Kidney glomerular epithelial cell (primary cell): ENCODE results near the gene EIF2B1.

Source experiments
- DNase-seq: peaks from one replicate; lab custom pipeline; 2025; lab: John Stamatoyannopoulos, UW

EIF2B1 gene

GRCh38 chr12:123633379-123634141, at the start of gene EIF2B1, which contains the start of gene GTF2H3:
TSS of gene EIF2B1 (minus strand) at chr12:123633686. CDS start at chr12:123633557, 129 bp downstream.
TSS of gene GTF2H3 (plus strand) at chr12:123633829. CDS start at chr12:123633860, 31 bp downstream.
- peak; percentile 92 for DNase-seq

DNA sequence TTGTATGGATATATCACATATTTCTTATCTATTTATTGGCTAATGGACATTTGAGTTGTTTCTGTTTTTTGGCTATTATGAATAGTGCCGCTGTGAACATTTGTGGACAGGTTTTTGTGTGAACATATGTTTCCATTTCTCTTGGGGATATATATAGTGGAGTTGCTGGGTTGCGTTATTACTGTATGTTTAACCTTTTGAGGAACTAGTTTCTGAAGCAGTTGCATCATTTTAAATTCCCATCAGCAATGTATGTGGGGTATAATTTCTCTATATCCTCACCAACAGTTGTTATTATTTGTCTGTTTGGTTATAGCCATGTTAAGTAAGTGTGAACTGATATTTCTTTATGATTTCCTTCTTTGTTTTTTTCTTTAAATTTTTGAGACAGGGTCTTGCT, 48.1 kb upstream of the EIF2B1 start:
- DNase-seq = no peak

DNA sequence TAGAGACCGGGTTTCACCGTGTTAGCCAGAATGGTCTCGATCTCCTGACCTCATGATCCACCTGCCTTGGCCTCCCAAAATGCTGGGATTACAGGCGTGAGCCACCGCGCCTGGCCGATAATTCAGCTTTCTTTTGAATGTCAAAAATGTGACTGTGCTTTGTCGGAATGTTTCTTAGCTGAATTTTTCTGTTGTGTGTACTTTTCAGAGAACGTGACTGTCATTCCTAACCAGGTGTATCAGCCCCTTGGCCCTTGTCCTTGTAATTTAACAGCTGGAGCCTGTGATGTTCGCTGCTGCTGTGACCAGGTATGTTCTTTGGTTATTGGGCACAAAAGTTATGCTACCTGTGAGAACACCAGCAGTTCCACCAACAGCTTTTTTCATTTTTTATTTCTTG, 45.5 kb upstream of the EIF2B1 start:
- no peak for DNase-seq

DNA sequence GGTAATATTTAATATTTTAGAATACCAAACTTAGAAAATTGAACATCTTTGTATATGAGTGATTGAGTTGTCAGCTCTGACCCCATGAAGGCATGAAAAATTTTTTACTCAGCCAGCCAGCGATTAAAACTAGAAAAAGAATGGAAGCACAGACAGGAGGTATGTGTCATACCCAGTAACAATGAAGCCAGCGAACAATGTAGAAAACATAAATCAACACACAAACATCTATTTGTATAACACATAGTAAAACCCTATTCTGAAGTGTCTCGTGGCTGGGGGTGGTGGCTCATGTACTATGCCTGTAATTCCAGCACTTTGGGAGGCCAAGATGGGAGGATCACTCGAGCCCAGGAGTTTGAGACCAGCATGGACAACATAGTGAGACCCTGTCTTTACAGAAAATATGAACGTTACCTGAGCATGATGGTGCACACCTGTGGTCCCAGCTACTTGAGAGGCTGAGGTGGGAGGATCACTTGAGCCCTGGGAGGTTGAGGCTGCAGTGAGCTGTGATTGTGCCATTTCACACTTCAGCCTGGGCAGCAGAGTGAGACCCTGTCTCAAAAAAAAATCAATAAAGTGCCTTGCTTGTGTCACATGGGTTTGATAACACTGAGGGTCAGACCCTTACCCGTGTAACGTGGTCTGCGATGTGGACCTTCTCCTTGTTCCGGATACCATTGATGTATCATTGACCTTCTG, 43.3 kb upstream of the EIF2B1 start:
- no peak for DNase-seq

- DNase-seq = no peak
Observed at GRCh38 chr12:123675436-123675835, 42.0 kb upstream of the EIF2B1 start.

GRCh38 chr12:123671876-123672275, 38.4 kb upstream of the EIF2B1 start:
- peak; percentile 31 for DNase-seq

GRCh38 chr12:123670882-123671728, 37.6 kb upstream of the EIF2B1 start, which contains the start of gene TCTN2:
TSS of gene TCTN2 (plus strand) at chr12:123671113. CDS start at chr12:123671241, 128 bp downstream.
- DNase-seq = peak; percentile 90

DNA sequence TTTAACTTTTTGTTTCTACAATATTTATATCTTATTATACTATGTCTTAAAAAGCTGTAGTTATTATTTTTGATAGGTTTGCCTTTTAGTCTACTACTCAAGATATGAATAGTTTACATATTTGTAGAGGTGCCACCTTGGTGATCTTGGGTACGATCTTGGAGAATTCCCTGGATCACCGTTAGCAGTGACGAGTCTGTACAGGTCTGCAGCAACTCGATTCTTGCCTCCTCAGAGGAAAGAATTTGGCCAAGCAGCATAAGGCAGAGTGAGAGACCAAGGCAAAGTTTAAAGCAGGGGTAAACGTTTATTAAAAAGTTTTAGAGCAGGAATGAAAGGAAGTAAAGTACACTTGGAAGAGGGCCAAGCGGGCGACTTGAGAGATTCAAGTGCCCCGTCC, 34.3 kb upstream of the EIF2B1 start:
- DNase-seq = no peak

DNA sequence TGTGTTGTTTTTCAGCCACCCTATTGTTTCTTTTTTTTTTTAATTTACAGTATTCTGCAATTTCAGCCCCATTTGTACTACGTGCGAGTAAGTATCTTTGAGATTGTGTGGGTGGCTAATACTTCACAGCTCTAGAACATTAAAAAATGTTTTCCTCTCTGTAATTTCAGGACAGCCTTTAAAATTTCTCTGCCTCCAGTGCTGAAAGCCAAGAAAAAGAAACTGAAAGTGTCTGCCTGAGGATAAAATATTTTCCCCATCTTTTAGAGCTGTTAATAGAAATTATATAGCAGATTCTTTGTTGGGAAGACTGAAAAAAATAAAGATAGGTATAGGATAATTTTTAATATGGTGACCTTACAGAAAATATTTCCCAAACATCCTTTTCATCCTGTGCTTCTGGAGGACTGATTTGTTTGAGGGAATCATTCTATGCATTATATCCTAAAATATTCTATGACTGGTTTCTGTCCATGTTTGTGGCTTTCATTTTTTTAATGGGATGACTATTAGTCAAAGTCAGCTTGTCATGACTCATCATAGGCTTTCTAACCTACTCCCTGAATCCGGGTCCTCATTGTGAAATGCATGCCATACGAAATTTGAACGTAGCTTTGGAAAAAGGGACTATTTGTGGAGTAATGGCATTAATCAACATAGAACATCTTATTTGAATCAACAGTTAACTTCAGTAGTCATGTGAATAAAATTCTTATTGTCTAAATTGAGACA, 26.7 kb upstream of the EIF2B1 start:
- peak; percentile 14 for DNase-seq

- DNase-seq = no peak
Observed at GRCh38 chr12:123657211-123657610, 23.7 kb upstream of the EIF2B1 start.

DNA sequence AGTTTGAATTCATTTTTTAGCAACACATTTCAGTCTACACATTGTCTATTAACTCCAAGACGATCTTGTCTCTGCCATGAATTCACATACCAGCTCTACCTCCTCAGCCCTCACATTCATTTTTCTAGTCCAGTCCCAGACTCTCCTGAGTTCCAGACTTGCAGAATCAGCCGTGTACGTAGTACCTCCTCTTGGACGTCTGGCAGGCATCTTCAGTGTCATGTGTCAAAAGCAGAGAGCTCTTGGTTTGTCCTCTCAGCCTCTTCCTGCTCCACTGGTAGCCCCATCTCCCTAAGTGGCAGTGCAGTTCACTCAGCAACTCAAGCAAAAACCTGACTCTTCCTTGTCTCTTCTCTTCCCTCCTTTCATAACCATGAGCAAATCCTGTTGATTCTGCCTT, 22.9 kb upstream of the EIF2B1 start:
- DNase-seq = no peak

DNA sequence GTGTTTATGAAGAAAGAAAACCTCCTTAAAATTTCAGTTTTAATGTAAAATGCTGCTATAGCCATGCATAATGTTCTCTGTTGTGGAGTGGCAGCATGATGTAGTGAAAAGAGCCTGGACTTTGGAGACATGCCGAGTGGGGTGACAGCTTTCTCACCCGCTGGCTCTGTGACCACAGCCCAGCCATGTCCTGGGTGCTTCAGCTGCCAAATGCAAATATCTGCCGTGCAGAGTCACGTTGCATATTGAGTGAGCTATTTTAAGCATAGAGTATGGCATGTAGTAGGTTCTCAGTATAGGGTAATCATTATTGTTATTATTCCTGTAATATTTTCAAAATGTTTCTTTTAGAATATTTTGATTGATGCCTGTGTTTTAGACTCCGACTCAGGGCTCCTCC, 21.9 kb upstream of the EIF2B1 start:
- DNase-seq = no peak

DNA sequence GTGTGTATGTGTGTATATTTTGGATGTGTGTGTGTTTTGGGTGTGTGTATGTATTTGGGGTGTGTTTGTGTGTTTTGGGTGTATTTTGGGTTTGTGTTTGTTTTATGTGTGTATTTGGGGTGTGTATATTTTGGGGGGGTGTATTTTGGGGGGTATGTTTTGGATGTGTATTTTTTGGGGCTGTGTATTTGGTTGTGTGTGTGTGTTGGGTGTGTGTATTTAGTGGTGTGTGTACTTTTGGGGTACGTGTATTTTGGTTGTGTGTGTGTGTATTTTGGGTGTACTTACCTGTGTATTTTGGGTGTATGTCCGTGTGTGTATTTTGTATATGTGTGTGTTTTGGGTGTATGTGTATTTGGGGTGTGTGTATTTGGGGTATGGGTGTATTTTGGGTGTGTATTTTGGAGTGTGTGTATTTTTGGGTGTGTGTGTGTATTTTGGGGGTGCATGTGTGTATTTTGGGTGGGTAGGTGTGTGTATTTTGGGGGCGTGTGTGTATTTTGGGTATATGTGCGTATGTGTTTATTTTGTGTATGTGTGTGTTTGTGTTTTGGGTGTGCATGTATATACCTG, 20.7 kb upstream of the EIF2B1 start:
- DNase-seq = no peak

- no peak for DNase-seq
Observed at GRCh38 chr12:123648401-123648800, 14.9 kb upstream of the EIF2B1 start.

DNA sequence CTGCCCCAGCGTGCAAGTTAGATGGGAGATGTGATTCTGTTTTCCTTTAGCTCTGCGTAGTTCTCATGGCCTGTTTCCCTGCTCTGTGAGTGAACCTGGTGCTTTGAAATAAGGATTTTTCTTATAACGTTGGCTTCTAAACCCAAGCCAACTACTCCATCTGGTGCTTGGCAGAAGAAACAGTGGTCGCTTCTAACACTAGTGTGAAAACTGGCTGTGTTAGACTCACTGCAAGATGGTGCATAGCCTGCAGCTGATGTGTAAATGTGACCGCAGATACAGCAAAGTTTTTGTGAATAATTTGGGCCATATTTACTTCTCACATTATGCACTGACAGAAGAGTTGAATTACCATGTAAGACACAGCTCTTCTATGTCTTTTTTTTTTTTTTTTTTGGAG, 12.4 kb upstream of the EIF2B1 start:
- no peak for DNase-seq

- no peak for DNase-seq
Observed at GRCh38 chr12:123645380-123645779, 11.9 kb upstream of the EIF2B1 start.

- DNase-seq = no peak
Observed at GRCh38 chr12:123643911-123644310, 10.4 kb upstream of the EIF2B1 start.

- DNase-seq = no peak
Observed at GRCh38 chr12:123634142-123634561, 666 bp upstream of the EIF2B1 start.

GRCh38 chr12:123621619-123622530, 11.6 kb downstream of the EIF2B1 start:
- DNase-seq = no peak

DNA sequence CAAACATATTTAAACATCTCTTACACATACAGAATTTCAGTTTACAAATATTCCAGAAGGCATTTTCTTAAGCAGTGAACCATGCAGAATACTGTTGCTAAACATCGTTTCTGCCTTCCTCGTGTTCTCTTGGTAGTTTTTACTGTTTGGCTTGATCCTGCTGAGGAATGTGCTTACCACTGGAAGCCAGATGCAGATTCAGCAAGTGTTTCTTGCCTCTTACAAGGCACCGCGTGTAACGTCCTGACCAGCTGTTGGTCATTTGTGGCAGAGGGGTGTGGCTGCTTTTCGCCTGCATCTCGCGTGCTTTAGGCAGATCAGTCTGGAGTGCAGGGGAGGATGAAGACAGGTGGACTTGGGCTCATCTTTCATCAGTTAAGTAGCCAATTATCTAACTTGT, 12.4 kb downstream of the EIF2B1 start:
- no peak for DNase-seq
